IPS DF 19.7 (cell line): Measurements from ENCODE around the gene MYBPC3.

Experiments
- DNase-seq: peaks from one replicate; pipeline ENCODE4 v3.0.0-alpha.2; 2013; ENCODE audit warnings: low read depth, low spot score

MYBPC3 gene

DNA sequence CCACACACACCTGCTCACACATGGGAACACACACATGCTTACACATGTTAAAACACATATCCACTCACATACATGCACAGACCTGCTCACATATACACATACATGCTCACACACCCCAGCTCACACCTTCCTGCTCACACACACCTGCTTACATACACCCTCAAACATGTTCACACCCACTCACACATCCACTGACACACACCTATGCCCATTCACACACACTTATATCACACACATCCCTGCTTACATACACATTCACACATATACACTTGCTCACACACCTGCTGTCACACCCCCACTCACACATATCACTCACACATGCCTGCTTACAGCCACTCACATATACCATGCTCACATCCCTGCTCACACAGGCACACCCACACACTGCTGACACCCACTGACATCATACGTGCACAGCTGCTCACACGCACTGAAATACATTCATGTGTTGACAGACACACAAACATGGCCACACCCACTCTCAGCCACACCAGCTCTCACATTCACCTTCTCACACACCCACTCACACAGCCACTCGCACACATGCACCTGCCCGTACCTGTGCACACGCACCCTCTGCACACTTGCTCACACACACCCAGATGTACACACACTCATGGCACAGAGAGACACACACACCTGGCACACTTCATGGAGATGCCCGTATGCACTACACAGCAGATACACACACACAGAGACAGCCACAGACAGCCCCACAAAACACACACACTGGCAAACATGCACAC lies 5.7 kb upstream of the MYBPC3 start:
- DNase-seq: no peak

DNA sequence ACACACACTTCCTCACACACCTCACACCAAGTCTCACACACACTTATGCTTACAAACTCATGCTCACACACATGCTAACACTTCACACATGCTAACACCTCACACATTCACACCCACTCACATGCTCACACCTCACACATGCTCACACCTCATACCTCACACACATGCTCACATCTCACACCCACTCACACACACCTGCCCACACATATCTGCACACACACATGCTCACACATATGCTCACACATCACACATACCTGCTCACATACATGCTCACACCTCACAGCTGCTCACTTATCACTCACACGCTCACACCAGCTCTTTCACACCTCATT lies 4.5 kb upstream of the MYBPC3 start:
- no peak for DNase-seq

- DNase-seq: no peak
Measured at GRCh38 chr11:47356129-47356997, 3.9 kb upstream of the MYBPC3 start.

DNA sequence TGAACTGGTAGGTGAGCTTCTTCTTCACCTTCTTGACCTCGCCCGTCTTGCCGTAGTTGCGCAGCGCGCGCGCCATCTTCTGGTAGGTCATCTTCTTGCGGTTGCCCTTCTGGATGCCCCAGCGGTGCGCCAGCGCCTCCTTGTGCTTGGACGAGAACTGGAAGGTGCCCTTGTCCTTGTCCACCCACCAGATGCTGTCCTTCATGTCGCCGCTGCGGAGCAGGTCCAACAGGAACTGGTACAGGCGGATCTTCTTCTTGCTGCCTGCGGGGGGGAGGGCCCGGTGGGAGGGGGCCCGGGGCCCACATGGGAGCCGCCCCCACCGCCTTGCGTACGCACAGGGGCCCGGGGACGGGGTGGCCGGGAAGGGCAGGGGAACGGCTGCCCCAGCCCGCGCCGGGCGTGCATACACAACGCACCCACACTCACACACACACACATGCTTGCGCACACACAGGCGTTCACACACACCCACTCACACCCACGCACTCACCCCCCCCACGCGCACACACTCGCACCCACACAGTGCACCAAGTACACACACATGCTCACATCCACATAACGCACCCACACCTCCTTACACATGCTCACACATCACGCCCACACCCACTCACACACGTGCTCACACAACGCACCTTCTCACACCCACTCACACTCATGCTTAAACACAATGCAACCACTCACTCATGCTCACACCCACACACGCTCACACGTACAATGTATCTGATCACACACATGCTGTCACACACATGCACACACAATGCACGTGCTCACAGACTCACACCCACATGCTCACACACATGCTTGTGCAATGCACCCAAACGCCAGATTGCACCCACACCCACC lies 3.0 kb upstream of the MYBPC3 start:
- peak; percentile 86 for DNase-seq

DNA sequence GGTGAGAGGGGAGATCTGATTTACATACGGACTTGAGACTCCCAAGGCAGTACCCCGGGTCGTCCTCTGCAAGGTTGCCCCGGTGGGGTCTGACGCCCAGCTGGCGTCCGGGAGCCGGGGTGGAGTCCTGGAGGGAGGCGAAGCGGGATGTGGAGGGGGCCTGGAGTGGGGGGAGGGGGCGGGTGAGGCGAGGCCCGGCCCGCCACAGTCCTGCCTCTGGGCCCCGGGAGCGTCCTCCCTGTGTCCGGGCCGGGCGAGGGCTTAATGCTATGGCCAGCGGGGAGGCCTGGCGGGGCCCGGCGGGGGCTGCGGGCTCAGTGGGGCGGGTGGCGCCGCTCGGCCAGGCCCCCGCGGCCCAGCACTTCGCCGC lies 2.4 kb upstream of the MYBPC3 start:
- no peak for DNase-seq

DNA sequence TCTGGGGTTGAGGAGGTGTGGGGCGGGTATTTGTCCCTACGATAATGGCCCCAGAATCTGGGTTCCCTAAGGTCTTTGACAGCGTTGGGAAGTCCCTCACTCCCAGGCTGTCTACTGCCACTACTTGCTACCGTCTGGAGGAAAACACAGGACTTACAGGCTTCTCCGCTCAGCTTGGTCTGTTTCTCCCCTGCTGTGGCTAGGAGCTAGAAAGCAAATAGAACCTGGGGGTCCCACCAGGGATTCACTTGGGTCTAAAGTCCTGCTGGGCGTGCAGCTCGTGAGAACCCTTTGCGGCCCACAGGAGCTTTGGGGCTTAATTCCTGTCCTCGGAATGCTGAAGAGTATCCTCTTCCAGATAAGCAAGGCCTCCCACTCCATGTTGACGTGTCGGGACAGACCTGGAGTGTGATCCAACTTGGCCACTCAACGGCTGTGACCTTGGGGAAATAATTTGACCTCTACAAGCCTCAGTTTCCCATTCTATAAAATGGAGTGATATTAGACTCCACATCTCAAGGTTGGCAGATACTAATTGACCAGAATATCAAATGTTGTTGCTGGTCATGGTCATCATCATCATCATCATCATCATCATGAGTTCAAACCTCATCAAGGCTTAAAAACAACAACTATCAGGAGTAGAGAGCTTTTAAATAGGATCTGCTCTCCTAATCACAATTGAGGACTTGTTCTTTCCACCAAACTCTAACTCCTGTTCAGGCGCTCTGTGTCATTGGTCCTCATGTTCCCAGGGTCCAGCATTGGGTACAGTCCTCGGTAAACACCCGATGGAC lies 1.7 kb upstream of the MYBPC3 start:
- DNase-seq: no peak

- DNase-seq: no peak
Measured at GRCh38 chr11:47351156-47352126, 1.1 kb downstream of the MYBPC3 start.

DNA sequence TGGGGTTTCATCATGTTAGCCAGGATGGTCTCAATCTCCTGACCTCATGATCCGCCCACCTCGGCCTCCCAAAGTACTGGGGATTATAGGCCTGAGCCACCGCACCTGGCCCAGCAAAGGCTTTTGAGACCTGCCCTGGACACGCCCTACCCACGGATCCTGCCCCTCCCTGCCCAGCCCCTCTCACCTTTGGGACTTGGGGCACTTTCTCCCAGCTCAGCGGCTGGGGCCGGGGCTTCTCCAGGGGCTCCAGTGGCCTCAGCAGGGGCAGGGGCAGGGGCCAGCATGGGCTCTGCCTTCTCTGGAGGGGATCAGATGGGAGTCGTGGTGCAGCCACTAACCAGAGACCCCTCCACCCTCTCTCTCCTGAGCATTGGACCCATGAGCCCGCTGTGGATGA lies 2.2 kb downstream of the MYBPC3 start:
- no peak for DNase-seq

DNA sequence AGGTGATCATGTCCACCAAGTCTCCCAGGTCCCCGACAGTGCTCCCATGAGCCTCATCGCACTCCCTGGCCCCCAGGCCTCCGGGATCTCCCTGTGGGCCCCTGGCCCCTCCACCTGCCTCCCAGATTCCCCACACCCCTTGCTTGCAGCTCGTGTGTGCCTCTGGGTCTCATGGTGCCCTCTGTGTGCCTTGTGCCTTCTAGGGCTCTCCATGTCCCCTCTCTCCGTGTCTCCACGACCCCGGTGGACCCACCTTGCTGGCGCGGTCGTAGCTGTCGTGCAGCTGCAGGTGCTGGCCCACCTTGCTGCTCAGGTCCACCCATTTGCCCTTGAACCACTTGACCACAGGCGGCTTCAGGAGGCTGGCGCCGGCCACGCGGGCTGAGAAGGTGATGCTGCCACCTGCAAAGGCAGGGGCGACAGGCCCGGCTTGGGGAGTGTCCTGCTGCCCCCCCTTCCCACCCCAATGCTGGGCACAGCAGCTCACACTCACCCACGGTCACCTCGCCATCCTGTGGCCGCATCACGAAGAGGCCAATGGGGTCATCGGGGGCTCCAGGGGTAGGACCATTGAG lies 2.9 kb downstream of the MYBPC3 start:
- no peak for DNase-seq

- DNase-seq: no peak
Measured at GRCh38 chr11:47348859-47349258, 3.6 kb downstream of the MYBPC3 start.

GRCh38 chr11:47348131-47348802 lies 4.2 kb downstream of the MYBPC3 start:
- no peak for DNase-seq

DNA sequence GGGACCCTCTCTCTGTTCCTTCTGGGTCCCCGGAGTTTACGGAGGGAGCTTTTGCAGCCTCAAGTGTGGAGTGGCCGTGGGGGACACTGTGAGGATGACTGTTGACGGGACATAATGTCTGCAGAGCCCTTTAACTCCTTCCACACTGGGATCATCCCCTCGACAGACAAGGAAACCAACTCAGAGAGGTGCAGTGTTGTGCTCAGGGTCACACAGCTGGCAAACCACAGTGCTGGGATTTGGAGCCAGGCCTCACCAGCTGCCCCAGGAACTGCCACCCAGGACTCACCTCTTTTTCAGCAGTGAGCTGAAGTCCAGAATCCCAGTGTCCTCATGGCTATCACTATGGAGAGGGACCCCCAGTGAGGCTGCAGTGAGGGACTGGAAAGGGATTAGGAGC lies 5.4 kb downstream of the MYBPC3 start:
- no peak for DNase-seq

GRCh38 chr11:47345890-47346563 lies 6.5 kb downstream of the MYBPC3 start:
- DNase-seq: no peak

DNA sequence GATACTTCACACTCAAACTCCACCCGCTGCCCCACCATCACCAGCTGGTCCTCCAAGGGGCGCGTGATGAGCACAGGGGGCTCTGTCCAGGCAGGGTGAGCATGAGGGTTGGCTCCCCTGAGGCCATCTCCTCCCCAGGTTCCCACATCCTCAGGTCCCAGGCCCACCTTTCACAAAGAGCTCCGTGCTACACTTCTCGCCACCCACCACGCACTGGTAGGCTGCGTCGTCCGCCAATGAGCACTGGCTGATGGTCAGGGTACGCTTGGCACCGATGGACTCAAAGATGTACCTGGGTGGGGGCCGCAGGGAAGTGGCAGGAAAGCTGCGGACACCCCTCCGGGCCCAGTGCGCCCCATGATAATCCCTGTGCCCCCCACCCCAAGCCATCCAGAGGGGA lies 9.6 kb downstream of the MYBPC3 start:
- DNase-seq: no peak

GRCh38 chr11:47342036-47342803 lies 10.3 kb downstream of the MYBPC3 start:
- DNase-seq: no peak

GRCh38 chr11:47340980-47341775 lies 11.3 kb downstream of the MYBPC3 start:
- no peak for DNase-seq

DNA sequence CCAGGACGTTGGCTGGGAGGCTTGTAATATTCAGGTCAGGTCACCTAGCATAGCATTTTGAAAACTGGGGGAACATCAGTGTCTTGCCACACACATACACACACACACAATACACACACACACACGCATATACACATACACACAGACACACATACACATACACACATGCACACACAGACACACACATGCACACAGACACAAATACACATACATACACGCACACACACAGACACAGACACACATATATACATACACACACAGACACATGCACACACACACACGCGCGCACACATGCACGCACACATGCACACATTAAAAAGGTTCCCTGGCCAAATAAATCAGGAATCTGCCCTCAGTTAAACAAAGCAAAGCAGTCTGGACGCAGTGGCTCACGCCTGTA lies 12.5 kb downstream of the MYBPC3 start:
- DNase-seq: no peak
